Ovary (tissue), 3 donors: ENCODE data around the gene UBAP1.
"Not testable (repeated sequence)": the region's sequence is repeated elsewhere in the genome, so short reads cannot be mapped to it uniquely, and the experiment has no call there.

ENCODE experiments used
- CTCF ChIP-seq, 3 donors: fragments of 450-650 bp in 2 of 3; fragments of 200-600 bp in 1 of 3; IDR thresholded peaks; one replicate each; pipeline versions ENCODE4 v1.5.1 to v1.8.0; 2016 to 2022; ENCODE audit warnings: antibody characterized with exemption in 3 of 3, mild to moderate bottlenecking in 1 of 3
- EP300 ChIP-seq: sonication (generic); formaldehyde crosslinking; IDR thresholded peaks from one replicate; pipeline ENCODE4 v1.6.1; 2017; ENCODE audit warnings: antibody characterized with exemption
- donor health status: DM: no; HTN: no; CAD: no.

DNA sequence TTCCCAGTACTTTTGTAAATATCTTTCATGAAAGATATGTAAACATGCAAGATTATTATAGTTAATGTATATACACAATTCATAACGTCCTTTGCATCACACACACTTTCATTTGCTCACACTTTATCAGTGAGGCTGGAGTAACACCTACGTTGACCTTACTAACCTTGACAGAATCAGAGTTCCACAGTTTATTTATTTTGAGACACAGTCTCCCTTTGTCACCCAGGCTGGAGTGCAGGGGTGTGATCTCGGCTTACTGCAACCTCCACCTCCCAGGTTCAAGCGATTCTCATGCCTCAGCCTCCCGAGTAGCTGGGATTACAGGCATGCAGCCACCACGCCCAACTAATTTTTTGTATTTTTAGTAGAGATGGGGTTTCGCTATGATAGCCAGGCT lies 122.2 kb downstream of the UBAP1 start:
- TF ChIP-seq CTCF (IDR thresholded peaks at IDR 0.05); EP300: not testable (repeated sequence)
